ENCODE results near the gene STAG1. TPM values are rescaled to one million over a fixed set of nuclear protein-coding genes. Genes with fewer than 3 reads are reported as not detected.

STAG1 gene
- polyA plus RNA-seq, 1 donor from 2014 or later, result 30.8 TPM

DNA sequence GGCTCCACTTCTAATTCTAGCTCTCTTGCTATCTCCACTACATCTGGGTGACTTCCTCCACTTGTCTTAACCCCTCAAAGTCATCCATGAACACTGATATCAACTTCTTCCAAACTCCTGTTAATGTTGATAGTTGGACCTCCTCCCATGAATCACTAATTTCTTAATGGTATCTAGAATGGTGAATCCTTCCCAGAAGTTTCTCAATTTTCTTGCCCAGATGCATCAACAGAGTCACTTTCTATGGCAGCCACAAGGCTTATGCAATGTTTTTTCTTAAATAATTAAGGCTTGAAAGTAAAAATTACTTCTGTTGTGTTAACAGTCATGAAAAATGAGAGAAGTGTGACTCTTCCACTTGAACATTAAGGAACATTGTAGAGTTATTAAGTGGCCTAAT is 337.7 kb downstream of the STAG1 start:
- Histone ChIP-seq H3K4me2 (ENCODE audit: low read length) (no peak overlapping the region), H3K9me3 (ENCODE audit: low read length) (no peaks in the 10 kb centered on the region), H3K9ac (ENCODE audit: low read length) (no peak overlapping the region)

DNA sequence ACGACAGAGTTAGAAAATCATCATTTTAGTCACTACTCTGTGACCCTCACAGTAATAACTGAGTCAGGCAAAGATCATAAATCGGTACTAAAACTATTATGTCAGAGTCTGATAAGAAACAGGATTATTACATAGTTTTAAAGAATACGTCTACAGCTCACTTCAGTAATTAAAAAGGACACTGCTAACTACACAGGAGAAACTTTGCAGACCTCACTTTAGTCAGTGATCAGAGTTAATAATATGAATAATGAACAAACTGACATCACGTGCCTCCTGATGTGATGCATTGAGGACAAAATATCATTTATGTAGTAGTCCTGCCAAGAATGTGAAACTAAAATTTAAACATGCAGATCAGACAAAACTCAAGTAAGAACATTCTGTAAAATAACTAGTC is 339.9 kb downstream of the STAG1 start:
- TF ChIP-seq MXI1 (conservative IDR thresholded peaks at IDR 0.05; ENCODE audit: poor library complexity, severe bottlenecking), result no peak
- TF ChIP-seq TAF1 (IDR thresholded peaks at IDR 0.05; ENCODE audit: low read depth), result no peak
- TF ChIP-seq RAD21 (conservative IDR thresholded peaks at IDR 0.05), result no peak
- no peak for TF ChIP-seq EP300 (conservative IDR thresholded peaks at IDR 0.05; ENCODE audit: poor library complexity, severe bottlenecking)
- TF ChIP-seq POLR2AphosphoS5 (IDR thresholded peaks at IDR 0.05), result no peak
- TF ChIP-seq, protein P1, sequence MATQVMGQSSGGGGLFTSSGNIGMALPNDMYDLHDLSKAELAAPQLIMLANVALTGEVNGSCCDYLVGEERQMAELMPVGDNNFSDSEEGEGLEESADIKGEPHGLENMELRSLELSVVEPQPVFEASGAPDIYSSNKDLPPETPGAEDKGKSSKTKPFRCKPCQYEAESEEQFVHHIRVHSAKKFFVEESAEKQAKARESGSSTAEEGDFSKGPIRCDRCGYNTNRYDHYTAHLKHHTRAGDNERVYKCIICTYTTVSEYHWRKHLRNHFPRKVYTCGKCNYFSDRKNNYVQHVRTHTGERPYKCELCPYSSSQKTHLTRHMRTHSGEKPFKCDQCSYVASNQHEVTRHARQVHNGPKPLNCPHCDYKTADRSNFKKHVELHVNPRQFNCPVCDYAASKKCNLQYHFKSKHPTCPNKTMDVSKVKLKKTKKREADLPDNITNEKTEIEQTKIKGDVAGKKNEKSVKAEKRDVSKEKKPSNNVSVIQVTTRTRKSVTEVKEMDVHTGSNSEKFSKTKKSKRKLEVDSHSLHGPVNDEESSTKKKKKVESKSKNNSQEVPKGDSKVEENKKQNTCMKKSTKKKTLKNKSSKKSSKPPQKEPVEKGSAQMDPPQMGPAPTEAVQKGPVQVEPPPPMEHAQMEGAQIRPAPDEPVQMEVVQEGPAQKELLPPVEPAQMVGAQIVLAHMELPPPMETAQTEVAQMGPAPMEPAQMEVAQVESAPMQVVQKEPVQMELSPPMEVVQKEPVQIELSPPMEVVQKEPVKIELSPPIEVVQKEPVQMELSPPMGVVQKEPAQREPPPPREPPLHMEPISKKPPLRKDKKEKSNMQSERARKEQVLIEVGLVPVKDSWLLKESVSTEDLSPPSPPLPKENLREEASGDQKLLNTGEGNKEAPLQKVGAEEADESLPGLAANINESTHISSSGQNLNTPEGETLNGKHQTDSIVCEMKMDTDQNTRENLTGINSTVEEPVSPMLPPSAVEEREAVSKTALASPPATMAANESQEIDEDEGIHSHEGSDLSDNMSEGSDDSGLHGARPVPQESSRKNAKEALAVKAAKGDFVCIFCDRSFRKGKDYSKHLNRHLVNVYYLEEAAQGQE (IDR thresholded peaks at IDR 0.05; ENCODE audit: borderline replicate concordance), result no peak
- TF ChIP-seq EZH2 (IDR thresholded peaks at IDR 0.05; ENCODE audit: borderline replicate concordance, insufficient read depth, low read length, poor library complexity, severe bottlenecking), result no peak
- TF ChIP-seq, protein P2, sequence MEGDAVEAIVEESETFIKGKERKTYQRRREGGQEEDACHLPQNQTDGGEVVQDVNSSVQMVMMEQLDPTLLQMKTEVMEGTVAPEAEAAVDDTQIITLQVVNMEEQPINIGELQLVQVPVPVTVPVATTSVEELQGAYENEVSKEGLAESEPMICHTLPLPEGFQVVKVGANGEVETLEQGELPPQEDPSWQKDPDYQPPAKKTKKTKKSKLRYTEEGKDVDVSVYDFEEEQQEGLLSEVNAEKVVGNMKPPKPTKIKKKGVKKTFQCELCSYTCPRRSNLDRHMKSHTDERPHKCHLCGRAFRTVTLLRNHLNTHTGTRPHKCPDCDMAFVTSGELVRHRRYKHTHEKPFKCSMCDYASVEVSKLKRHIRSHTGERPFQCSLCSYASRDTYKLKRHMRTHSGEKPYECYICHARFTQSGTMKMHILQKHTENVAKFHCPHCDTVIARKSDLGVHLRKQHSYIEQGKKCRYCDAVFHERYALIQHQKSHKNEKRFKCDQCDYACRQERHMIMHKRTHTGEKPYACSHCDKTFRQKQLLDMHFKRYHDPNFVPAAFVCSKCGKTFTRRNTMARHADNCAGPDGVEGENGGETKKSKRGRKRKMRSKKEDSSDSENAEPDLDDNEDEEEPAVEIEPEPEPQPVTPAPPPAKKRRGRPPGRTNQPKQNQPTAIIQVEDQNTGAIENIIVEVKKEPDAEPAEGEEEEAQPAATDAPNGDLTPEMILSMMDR (IDR thresholded peaks at IDR 0.05; ENCODE audit: poor library complexity, severe bottlenecking), result no peak
- TF ChIP-seq SMC3 (conservative IDR thresholded peaks at IDR 0.05; ENCODE audit: poor library complexity), result no peak
- H3F3A ChIP-seq (ENCODE audit: insufficient read depth, low read length, poor library complexity, severe bottlenecking), result no peaks in the 10 kb centered on the region

More for the DNA sequence above, 337.7 kb downstream of the STAG1 start:
- TF ChIP-seq RAD21 (conservative IDR thresholded peaks at IDR 0.05), result no peak
- TF ChIP-seq POLR2AphosphoS5 (IDR thresholded peaks at IDR 0.05), result no peak
- TF ChIP-seq, protein P1 (IDR thresholded peaks at IDR 0.05; ENCODE audit: borderline replicate concordance), result no peak
- TF ChIP-seq EZH2 (IDR thresholded peaks at IDR 0.05; ENCODE audit: borderline replicate concordance, insufficient read depth, low read length, poor library complexity, severe bottlenecking), result no peak
- TF ChIP-seq, protein P2 (IDR thresholded peaks at IDR 0.05; ENCODE audit: poor library complexity, severe bottlenecking), result no peak
- no peak for TF ChIP-seq SMC3 (conservative IDR thresholded peaks at IDR 0.05; ENCODE audit: poor library complexity)
- no peak for TF ChIP-seq TAF1 (IDR thresholded peaks at IDR 0.05; ENCODE audit: low read depth)
- TF ChIP-seq MXI1 (conservative IDR thresholded peaks at IDR 0.05; ENCODE audit: poor library complexity, severe bottlenecking), result no peak
- no peak for TF ChIP-seq EP300 (conservative IDR thresholded peaks at IDR 0.05; ENCODE audit: poor library complexity, severe bottlenecking)
- Histone ChIP-seq H3K9me2 (ENCODE audit: insufficient read depth, low read length) (no peaks in the 10 kb centered on the region), H3K27me3 (ENCODE audit: insufficient read depth, low read depth, low read length) (no peaks in the 10 kb centered on the region), H4K20me1 (ENCODE audit: insufficient read depth) (no peaks in the 10 kb centered on the region), H2AFZ (ENCODE audit: low read depth, low read length) (no peak overlapping the region), H3K79me2 (replicated peaks; ENCODE audit: insufficient read depth, low read length) (no peaks in the 10 kb centered on the region), H3K27ac (ENCODE audit: low read length) (no peak overlapping the region), H3F3A (ENCODE audit: insufficient read depth, low read length, poor library complexity, severe bottlenecking) (no peaks in the 10 kb centered on the region), H3K36me3 (ENCODE audit: insufficient read depth, low read length) (no peaks in the 10 kb centered on the region), H3K4me3 (ENCODE audit: low read length) (no peak overlapping the region)

More for the DNA sequence above, 339.9 kb downstream of the STAG1 start:
- Histone ChIP-seq H3K9me3 (ENCODE audit: low read length) (no peaks in the 10 kb centered on the region), H3K27me3 (ENCODE audit: insufficient read depth, low read depth, low read length) (no peaks in the 10 kb centered on the region), H3K27ac (ENCODE audit: low read length) (no peak overlapping the region), H2AFZ (ENCODE audit: low read depth, low read length) (no peak overlapping the region), H3K4me3 (ENCODE audit: low read length) (no peak overlapping the region), H3K79me2 (replicated peaks; ENCODE audit: insufficient read depth, low read length) (no peaks in the 10 kb centered on the region), H3K36me3 (ENCODE audit: insufficient read depth, low read length) (no peaks in the 10 kb centered on the region), H3K4me2 (ENCODE audit: low read length) (no peak overlapping the region), H3K9ac (ENCODE audit: low read length) (no peak overlapping the region), H3K9me2 (ENCODE audit: insufficient read depth, low read length) (no peaks in the 10 kb centered on the region), H4K20me1 (ENCODE audit: insufficient read depth) (no peaks in the 10 kb centered on the region)

All from neural cell (in vitro differentiated cells).